Right lung (tissue), 10 donors: ENCODE results near the gene FAM241B. TPM values are rescaled to one million over a fixed set of nuclear protein-coding genes. Genes with fewer than 3 reads are reported as not detected.

Source experiments
- DNase-seq, 2 donors: peaks; one replicate each; pipeline ENCODE4 v3.0.0-alpha.2; 2013
- long read RNA-seq, 8 donors: transcript quantifications; one replicate each; lab custom pipeline, GENCODE V29; 2026
- polyA plus RNA-seq, 5 donors: library from polyadenylated mRNA; unstranded; fragments of 120-200 nt; gene quantifications; one replicate each; pipeline versions ENCODE4 v1.2.1 to v1.2.3, GENCODE V29; 2013; ENCODE audit warnings: inconsistent platforms in 1 of 5, low replicate concordance in 1 of 5; ENCODE audit not compliant: insufficient read length in 5 of 5, insufficient read depth in 1 of 5

Gene FAM241B
- 1 to 10 TPM; 6.8 to 8.9 (median 7.4) TPM for polyA plus RNA-seq
- long read RNA-seq, donor 1, transcript FAM241B-201 (4 exons, 1,065 nt): major isoform, 8 of 8 reads
- long read RNA-seq, donor 1, partial matches to known transcripts: 0 of 8 reads
- long read RNA-seq, donor 1, other reads (novel, unspliced or antisense): 0 of 8 reads
- long read RNA-seq, donor 2, transcript FAM241B-201 (4 exons, 1,065 nt): major isoform, 5 of 5 reads
- long read RNA-seq, donor 2, partial matches to known transcripts: 0 of 5 reads
- long read RNA-seq, donor 2, other reads (novel, unspliced or antisense): 0 of 5 reads
- long read RNA-seq, donor 3, partial matches to known transcripts: 0 of 2 reads
- long read RNA-seq, donor 3, other reads (novel, unspliced or antisense): 0 of 2 reads
- long read RNA-seq, donor 4, partial matches to known transcripts: 0 of 4 reads
- long read RNA-seq, donor 4, other reads (novel, unspliced or antisense): 0 of 4 reads
- long read RNA-seq, donor 5, partial matches to known transcripts: 0 of 4 reads
- long read RNA-seq, donor 5, other reads (novel, unspliced or antisense): 0 of 4 reads
- long read RNA-seq, donor 6, transcript FAM241B-201 (4 exons, 1,065 nt): major isoform, 6 of 6 reads
- long read RNA-seq, donor 6, partial matches to known transcripts: 0 of 6 reads
- long read RNA-seq, donor 6, other reads (novel, unspliced or antisense): 0 of 6 reads
- long read RNA-seq, donor 7, partial matches to known transcripts: 0 of 2 reads
- long read RNA-seq, donor 7, other reads (novel, unspliced or antisense): 0 of 2 reads
- long read RNA-seq, donor 8, partial matches to known transcripts: 0 of 1 reads
- long read RNA-seq, donor 8, other reads (novel, unspliced or antisense): 0 of 1 reads

- peak in 1 of 2 donors; percentile 46 for DNase-seq
Observed at GRCh38 chr10:69629897-69630650, at the start of gene FAM241B. TSS of gene FAM241B (plus strand) at chr10:69630247. CDS start at chr10:69631744, 1,497 bp downstream.

- no peak for DNase-seq
Observed at GRCh38 chr10:69580435-69580834, 49.6 kb upstream of the FAM241B start.

GRCh38 chr10:69583106-69583505 lies 46.9 kb upstream of the FAM241B start:
- DNase-seq: no peak

GRCh38 chr10:69584624-69585023 lies 45.4 kb upstream of the FAM241B start:
- DNase-seq: no peak

GRCh38 chr10:69588358-69588757 lies 41.7 kb upstream of the FAM241B start:
- DNase-seq: no peak

- DNase-seq: no peak
Observed at GRCh38 chr10:69600761-69601330, 29.2 kb upstream of the FAM241B start.

GRCh38 chr10:69609077-69609476 lies 21.0 kb upstream of the FAM241B start:
- DNase-seq: no peak

GRCh38 chr10:69612760-69613159 lies 17.3 kb upstream of the FAM241B start:
- DNase-seq: no peak

- DNase-seq: no peak
Observed at GRCh38 chr10:69614130-69614529, 15.9 kb upstream of the FAM241B start.

- no peak for DNase-seq
Observed at GRCh38 chr10:69616358-69616757, 13.7 kb upstream of the FAM241B start.

- DNase-seq: no peak
Observed at GRCh38 chr10:69618746-69619145, 11.3 kb upstream of the FAM241B start.

- no peak for DNase-seq
Observed at GRCh38 chr10:69619626-69620025, 10.4 kb upstream of the FAM241B start.

GRCh38 chr10:69620625-69621024 lies 9.4 kb upstream of the FAM241B start:
- DNase-seq: no peak

GRCh38 chr10:69624245-69624786 lies 5.7 kb upstream of the FAM241B start:
- no peak for DNase-seq

GRCh38 chr10:69626826-69627225 lies 3.2 kb upstream of the FAM241B start:
- DNase-seq: no peak

- DNase-seq: no peak
Observed at GRCh38 chr10:69628891-69629290, 1.2 kb upstream of the FAM241B start.

GRCh38 chr10:69629519-69629896 lies 539 bp upstream of the FAM241B start:
- no peak for DNase-seq

GRCh38 chr10:69630651-69631400 lies 779 bp downstream of the FAM241B start:
- no peak for DNase-seq

- no peak for DNase-seq
Observed at GRCh38 chr10:69631566-69631965, 1.5 kb downstream of the FAM241B start.

- DNase-seq: no peak
Observed at GRCh38 chr10:69632516-69633199, 2.6 kb downstream of the FAM241B start.
